GF-D8 (cell line): Measurements from ENCODE around the gene AFAP1L1.

ENCODE experiments used
- DNase-seq: peaks from one replicate; lab custom pipeline; 2025; lab: John Stamatoyannopoulos, UW

AFAP1L1 gene

GRCh38 chr5:149314571-149315111 is 43.0 kb downstream of the AFAP1L1 start:
- no peak for DNase-seq

- DNase-seq, result no peak
These were observed 44.1 kb downstream of the AFAP1L1 start for GRCh38 chr5:149315753-149316152.

- no peak for DNase-seq
These were observed 45.8 kb downstream of the AFAP1L1 start for GRCh38 chr5:149317281-149318048.

- no peak for DNase-seq
These were observed 47.5 kb downstream of the AFAP1L1 start for GRCh38 chr5:149319174-149319573.

- no peak for DNase-seq
These were observed 49.2 kb downstream of the AFAP1L1 start for GRCh38 chr5:149320791-149321330.

- DNase-seq, result no peak
These were observed 50.9 kb downstream of the AFAP1L1 start for GRCh38 chr5:149322518-149322917.

GRCh38 chr5:149323210-149323609 is 51.6 kb downstream of the AFAP1L1 start:
- DNase-seq, result no peak

GRCh38 chr5:149323621-149324205 is 52.1 kb downstream of the AFAP1L1 start:
- no peak for DNase-seq

GRCh38 chr5:149324641-149325040 is 53.0 kb downstream of the AFAP1L1 start:
- no peak for DNase-seq

- no peak for DNase-seq
These were observed 53.6 kb downstream of the AFAP1L1 start for GRCh38 chr5:149325166-149325735.

- no peak for DNase-seq
These were observed 54.2 kb downstream of the AFAP1L1 start for GRCh38 chr5:149325894-149326293.

- DNase-seq, result no peak
These were observed 55.0 kb downstream of the AFAP1L1 start for GRCh38 chr5:149326611-149327010.

- DNase-seq, result no peak
These were observed 56.5 kb downstream of the AFAP1L1 start for GRCh38 chr5:149328177-149328576.

- no peak for DNase-seq
These were observed 62.2 kb downstream of the AFAP1L1 start for GRCh38 chr5:149333711-149334443.

- no peak for DNase-seq
These were observed 66.1 kb downstream of the AFAP1L1 start for GRCh38 chr5:149337736-149338135.

GRCh38 chr5:149338364-149338763 is 66.7 kb downstream of the AFAP1L1 start:
- no peak for DNase-seq

- no peak for DNase-seq
These were observed 69.3 kb downstream of the AFAP1L1 start for GRCh38 chr5:149340920-149341319.

GRCh38 chr5:149341876-149342275 is 70.2 kb downstream of the AFAP1L1 start:
- DNase-seq, result no peak

- no peak for DNase-seq
These were observed 72.5 kb downstream of the AFAP1L1 start for GRCh38 chr5:149344151-149344550.

- DNase-seq, result peak; percentile 90
These were observed 73.7 kb downstream of the AFAP1L1 start, which contains the start of gene GRPEL2 for GRCh38 chr5:149345147-149345891. GRPEL2 (plus strand) TSS chr5:149345499; CDS start chr5:149345540, 41 bp downstream.

- peak; percentile 33 for DNase-seq
These were observed 74.2 kb downstream of the AFAP1L1 start for GRCh38 chr5:149345892-149346222.
